Activated T-helper 9 cell treated with anti-CD3 and anti-CD28 coated beads, Interleukin-2, amount 50 U/mL, for 16 hours (primary cell): ENCODE results near the gene TSC22D1.

Experiments used
- DNase-seq: peaks from one replicate; pipeline ENCODE4 v3.0.0-alpha.2; 2020; ENCODE audit warnings: low read depth

The TSC22D1 gene

DNA sequence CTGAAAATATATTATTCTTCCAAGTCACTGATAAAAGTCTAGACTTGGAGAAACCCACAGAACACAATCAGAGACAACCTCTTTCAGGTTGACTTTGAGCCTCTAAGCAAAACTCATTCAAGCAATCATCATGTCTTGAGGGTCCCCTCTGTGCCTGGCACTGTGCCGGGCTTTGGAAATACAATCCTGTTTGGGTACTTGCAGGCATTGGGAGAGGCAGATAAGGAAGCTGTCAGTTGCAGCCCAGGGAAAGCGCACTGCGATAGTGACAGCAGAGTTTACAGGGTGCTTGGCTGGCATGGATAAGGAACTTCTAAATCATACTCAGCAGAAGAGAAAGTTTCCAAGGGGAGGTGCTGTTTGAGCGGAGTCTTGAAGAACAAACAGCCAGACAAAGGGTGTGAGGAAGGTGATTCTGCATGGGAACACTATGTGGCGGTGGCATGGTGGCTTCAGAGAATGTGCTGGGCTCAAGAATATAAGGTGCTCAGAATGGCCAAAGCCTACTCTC is 193.4 kb downstream of the TSC22D1 start:
- no peak for DNase-seq
